ENCODE data around the gene CTDSPL2.
"Not testable (repeated sequence)": the region's sequence is repeated elsewhere in the genome, so short reads cannot be mapped to it uniquely, and the experiment has no call there.

The CTDSPL2 gene

DNA sequence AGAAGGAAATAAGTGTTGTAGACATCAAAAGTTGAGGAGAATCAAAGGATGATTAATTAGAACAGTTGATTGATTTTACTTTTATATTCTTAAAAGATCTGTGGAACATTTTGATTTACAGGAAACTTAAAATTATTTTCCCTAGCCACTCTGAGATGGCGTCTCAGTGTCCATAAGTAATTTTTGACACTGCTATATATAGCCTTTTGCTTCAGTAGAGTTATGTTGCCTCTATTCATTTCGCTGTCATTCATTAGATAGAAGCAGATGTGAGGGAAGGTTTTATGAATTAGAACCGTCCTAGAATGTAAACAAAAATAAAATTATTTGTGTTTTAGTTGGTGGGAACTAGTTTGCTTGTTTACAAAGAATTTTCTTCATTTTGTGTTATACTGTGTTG is 58.5 kb downstream of the CTDSPL2 start:
- DNase-seq (ENCODE audit: low spot score) = no peak

DNA sequence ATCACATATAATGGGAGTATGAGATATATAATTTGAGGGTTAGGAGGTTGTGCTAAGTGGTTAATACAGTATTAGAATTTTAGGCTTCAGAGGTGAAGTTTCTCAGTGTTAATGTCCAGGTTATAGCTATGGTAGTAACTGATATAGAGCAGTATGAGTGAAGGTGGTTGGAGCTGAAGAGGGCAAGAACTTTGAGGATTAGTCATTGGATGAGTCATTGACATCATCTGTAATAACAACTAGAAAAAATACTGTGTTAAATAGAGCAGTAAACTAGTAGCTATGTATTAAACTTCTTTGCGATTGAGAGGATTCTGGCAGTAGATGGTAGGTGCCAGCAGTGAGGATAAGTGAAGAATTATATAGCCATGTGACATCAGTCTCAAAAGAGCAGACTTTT is 62.0 kb downstream of the CTDSPL2 start:
- no peak for DNase-seq (ENCODE audit: low spot score)

DNA sequence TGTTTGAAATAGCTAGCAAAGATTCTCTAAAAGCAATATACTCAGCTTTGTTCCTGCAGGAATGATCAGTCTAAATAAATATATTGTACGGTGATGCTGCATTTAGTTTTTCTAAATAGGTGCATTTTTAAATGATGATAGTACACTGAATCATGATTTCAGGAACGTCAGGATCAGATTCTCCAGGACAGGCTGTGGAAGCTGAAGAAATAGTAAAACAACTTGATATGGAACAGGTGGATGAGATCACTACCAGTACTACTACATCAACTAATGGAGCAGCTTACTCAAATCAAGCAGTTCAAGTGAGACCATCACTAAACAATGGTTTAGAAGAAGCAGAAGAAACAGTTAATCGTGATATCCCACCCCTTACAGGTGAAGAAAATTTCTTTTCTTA is 63.2 kb downstream of the CTDSPL2 start:
- no peak for DNase-seq (ENCODE audit: low spot score)

DNA sequence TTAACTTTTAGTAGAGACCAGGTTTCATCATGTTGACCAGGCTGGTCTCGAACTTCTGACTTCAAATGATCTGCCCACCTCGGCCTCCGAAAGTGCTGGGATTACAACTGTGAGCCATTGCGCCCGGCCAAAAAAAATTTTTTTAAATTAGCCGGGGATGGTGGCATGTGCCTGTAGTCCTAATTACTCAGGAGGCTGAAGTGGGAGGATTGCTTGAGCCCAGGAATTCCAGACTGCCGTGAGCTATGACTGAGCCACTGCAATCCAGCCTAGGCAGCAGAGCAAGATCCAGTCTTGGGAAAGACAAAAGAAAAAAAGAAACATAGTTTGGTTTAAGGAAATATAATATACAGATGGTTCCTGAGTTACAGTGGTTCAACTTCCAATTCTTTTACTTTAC is 64.6 kb downstream of the CTDSPL2 start:
- no peak for DNase-seq (ENCODE audit: low spot score)

DNA sequence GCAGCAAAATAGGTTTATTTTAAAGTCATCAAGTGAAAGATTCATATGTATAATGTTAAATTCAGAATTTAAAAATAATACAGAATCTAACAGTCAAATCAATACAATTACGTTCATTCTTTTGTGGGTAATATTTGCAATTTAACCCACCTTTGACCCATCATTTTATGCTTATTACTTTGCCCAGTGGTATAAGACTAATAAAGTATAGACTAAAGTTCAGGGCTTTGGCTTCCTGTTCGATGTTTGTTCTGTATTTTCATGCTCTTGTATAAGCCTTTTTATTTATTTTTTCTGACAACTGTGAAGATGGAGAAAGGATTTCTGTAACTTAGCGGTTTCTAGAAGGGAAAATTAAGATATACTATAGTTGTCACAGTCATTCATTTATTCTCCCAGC is 65.2 kb downstream of the CTDSPL2 start:
- DNase-seq (ENCODE audit: low spot score) = no peak

DNA sequence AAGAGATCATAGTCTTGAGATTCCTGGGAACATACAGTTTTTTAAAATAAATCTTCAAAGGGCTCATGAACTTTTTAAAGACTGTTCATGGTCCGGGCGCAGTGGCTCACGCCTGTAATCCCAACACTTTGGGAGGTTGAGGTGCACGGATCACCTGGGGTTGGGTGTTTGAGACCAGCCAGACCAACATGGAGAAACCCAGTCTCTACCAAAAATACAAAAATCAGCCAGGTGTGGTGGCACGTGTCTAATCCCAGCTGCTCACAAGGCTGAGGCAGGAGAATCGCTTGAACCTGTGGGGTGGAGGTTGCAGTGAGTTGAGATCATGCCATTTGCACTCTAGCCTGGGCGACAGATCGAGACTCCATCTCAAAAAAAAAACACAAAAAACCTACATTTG is 68.1 kb downstream of the CTDSPL2 start:
- no peak for DNase-seq (ENCODE audit: low spot score)

DNA sequence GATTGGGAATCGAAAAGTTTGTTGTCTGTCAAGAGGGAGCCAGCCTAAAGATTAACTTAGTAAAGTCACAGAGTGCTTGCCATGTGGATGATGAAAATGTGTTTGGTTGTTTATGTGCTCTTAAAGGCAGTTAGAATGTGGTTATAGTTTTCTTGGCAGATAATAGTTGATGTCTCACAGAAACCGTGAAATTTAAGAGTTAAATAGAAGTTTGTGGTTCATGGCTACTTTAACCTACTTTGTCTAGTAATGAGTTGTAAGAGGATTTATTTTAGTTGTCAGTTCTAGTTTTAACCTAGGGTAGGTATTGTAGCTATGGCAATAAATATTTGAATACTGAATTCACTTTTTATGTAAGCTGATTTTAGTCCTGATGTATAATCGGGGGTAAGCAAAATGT is 73.1 kb downstream of the CTDSPL2 start:
- DNase-seq (ENCODE audit: low spot score) = no peak

DNA sequence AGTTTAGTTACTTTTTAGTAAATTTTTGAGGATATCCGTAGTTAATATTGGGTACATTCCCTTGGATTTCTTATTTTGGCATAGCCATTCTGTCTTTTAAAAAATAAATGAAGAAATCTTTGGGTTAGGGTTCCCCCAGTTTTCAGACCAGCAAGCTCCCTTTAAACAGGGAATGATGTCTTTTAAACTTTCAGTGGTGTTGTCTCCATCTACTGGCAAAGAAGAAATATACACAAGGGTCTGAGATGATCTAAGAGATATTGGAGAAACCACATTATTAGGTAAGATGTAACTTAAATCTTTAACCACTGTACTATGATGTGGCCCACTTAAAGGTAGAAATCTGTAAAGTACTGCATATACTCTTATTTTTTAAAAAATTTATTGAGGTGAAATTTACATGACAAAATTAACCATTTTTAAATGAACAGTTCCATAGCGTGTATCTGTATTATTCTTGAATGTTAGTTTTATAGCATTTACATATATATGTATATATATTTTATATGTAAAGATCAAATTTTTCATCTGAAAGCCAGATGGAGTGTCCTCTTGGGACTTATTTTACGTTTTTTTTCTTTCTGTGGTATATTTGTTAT is 74.4 kb downstream of the CTDSPL2 start:
- peak; percentile 64 for DNase-seq (ENCODE audit: low spot score)

DNA sequence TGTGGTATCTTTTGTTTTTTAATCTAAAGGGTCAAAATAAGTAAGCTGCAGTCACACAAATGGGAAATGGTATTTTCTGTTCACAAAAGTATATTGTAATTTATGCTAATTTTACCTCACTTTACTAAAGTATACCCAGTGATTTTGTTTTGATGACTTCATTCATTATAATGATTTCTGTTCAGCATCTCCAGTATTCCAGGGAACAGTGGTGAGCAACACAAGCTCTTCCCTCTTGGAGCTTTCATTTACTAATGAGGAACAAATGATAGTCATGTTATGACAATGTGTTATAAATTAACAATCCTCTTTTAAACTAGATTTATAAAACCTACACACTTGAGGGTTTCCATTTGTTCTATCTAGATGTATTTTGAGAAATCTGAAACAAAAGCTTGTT is 89.0 kb downstream of the CTDSPL2 start:
- no peak for DNase-seq (ENCODE audit: low spot score)

DNA sequence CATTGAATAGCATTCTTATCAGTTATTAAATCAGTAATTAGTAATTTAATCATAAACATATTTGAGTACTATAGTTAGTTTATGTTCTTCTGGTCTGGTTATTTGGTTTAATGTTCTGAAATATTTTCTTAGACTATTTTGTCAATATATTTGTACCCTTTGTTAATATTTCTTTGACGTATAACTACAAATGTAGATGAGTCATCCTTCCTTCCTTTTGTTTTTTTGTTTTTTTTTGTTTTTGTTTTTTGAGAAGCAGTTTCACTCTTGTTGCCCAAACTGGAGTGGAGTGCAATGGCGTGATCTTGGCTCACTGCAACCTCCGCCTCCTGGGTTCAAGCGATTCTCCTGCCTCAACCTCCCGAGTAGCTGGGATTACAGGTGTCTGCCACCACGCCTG is 92.1 kb downstream of the CTDSPL2 start:
- DNase-seq (ENCODE audit: low spot score) = no peak

DNA sequence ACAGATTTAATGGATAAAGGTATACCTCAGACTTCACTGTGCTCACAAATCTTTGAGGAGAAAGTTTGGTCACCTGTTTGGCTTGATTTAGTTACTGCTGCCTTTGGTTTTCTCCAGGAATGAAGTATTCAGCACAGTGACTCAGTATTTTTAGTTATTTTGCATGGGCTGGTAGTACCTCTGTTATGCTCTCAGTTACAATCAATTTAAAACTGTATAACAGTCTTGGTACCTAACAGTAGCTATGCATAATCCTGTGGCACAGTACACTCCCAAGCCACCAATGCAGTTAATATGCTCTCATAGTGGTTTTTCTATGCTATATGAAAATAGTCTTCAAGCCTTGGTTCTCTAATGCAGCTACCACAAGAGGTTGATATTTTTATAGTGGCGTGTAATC is 97.6 kb downstream of the CTDSPL2 start:
- no peak for DNase-seq (ENCODE audit: low spot score)

DNA sequence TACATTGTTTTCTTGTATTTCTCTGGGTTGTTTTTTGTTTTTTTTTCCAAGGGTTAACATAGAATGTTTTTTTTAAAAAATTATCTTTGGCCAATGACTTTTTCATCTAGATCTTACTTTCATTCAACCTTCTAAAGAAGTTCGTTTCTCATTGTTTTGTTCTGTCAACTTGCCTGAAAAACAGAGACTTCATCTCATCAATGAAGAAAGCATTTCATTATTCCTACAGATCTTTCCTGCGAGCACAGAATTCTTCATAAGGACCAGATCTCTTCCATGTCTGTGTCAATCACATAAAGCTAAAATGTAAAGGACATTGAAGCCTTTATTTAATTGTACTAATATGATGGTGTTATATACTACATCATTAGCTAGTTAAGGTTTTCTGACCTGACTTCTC is 99.8 kb downstream of the CTDSPL2 start:
- DNase-seq (ENCODE audit: low spot score) = no peak

DNA sequence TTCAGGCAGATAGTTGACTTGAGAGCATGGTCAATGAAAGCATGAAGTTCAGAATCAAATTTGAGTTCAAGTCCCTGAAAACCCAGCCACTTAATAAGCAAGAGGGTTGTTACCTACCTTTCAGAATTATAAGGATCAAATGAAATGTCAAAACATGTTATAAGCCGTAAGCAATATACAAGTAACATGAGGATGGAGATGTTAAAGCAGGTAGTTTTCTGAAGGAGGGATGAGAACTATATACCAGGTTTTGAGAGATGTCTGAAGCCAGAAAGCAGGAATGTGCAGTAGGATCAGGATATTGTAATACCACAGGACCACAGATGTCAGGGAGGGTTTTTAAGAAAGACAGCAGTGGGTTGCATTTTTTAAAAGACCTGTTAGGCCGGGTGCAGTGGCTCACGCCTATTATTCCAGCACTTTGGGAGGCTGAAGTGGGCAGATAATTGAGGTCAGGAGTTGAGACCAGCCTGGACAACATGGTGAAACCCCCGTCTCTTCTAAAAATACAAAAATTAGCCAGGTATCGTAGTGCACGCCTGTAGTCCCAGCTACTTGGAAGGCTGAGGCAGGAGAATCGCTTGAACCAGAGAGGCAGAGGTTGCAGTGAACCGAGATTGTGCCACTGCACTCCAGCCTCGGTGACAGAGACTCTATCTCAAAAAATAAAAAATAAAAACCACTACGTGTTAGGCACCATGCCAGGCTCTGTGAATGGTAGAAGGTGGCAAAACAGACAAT is 102.6 kb downstream of the CTDSPL2 start:
- no peak for DNase-seq (ENCODE audit: low spot score)

DNA sequence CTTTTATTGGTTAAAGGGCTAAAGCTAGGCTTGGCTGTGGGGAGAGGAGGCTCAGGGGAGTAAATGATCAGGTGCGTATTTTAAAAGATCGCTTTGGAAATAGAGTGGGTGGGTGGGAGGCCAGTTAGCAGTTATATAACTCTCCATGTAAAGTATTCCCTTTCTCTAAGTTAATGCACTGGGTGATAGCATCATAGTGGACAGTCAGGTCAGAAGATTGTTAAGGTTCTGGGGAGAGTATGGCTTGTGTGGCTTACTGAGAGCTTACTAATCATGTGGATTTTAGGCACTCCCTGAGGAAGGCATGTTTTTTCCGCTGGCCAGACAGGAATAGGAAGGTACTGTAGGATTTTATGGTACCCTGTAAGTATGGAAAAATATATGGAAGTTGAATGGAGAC is 103.2 kb downstream of the CTDSPL2 start:
- DNase-seq (ENCODE audit: low spot score) = no peak

DNA sequence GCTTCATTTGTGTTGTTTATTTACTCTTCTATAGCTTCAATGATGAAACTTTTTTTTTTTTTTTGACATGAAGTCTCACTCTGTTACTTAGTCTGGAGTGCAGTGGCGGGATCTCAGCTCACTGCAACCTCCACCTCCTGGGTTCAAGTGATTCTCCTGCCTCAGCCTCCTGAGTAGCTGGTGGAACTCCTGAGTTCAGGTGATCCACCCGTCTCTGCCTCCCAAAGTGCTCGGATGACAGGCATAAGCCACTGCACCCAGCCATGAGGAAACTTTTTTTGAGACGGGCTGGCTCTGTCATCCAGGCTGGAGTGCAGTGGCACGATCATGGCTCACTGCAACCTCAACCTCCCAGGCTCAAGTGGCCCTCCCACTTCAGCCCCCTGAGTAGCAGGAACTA is 104.8 kb downstream of the CTDSPL2 start:
- not testable (repeated sequence) for DNase-seq (ENCODE audit: low spot score)

DNA sequence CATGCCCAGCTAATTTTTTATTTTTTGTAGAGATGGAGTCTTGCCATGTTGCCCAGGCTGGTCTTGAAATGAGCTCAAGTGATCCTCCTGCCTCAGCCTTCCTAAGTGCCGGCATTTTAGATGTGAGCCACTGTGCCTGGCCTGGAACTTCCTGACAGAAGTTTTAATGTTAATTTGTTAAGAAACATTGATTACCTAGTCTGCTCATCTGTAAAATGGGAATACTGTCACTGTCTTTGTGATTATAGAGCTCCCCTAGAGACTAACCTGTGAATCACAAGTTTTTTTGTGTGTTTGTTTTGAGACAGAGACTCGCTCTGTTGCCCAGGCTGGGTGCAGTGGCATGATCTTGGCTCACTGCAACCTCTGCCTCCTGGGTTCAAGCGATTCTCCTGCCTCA is 105.3 kb downstream of the CTDSPL2 start:
- no peak for DNase-seq (ENCODE audit: low spot score)

DNA sequence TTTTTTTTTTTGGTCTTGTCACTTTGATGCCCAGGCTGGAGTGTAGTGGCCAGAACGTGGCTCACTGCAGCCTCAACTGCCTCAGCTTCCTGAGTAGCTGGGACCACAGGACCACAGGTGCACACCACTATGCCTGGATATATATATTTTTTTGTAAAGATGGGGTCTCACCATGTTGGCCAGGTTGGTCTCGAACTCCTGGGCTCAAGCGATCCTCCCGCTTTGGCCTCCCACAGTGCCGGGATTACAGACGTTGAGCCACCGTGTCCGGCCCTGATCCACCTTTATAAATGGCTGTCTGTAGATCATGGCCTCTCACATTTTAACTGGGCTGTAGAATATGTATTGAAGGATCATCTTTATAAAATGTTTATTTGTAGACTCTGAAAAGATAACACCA is 107.7 kb downstream of the CTDSPL2 start:
- no peak for DNase-seq (ENCODE audit: low spot score)

DNA sequence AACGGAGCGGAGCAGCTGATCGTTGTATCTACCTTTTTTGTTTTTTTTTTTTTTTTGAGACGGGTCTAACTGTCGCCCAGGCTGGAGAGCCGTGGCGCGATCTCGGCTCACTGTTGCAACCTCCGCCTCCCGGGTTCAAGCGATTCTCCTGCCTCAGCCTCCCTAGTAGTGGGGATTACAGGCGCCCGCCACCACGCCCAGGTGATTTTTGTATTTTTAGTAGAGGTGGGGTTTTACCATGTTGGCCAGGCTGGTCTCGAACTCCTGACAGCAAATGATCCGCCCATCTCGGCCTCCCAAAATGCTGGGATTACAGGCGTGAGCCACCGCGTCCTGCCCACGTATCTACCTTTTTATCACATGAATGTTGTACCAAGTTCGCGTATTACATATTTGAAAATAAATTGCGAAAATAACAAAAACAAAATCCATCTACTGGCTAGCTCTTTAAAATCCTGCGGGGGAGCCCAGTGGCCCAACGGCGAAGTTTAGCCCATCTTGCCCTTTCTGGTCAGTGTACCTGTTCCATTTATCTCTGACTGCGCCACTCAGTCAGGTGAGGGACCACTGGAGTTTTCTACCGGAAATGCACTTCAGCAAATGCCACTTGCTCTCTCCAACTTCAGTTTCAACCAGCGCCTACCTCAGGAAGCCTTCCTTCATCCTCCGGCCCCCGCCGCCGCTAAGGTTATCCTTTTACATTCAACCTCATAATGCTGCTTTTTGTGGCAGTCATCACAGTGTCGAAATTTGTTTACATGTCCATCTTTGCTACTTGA is 108.3 kb downstream of the CTDSPL2 start:
- peak; percentile 50 for DNase-seq (ENCODE audit: low spot score)

DNA sequence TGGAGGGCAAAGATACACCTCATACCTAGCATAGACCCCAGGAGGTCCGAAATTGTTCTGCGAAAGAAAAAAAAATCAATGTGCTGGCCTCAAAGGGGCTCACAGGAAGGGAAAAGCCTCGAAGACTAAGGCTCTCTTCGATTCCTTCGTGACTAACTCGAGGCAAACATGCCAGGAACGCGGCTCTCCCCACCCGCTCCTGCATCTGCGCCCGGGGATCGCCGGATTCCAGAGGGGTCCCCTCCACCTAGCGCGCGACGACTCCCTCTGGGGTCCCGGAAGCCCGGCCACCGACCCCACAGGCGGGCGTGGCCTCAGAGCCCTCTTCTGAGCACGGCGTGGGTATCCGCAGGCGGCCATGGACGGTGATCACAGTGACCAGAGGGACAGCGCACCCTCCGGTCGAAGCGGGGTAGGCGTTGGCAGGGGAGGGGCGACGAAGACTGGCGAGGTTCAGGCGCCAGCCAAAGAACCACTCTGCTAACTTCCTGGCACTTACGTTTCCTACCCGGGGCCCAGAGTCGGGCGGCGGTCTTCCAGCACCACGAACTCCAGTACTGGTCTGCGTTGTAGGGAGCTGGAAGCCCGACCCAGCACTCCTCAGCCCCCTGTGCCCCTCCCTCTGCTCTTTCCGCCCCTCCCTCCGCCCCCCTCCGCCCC is 109.0 kb downstream of the CTDSPL2 start:
- peak; percentile 85 for DNase-seq (ENCODE audit: low spot score)

DNA sequence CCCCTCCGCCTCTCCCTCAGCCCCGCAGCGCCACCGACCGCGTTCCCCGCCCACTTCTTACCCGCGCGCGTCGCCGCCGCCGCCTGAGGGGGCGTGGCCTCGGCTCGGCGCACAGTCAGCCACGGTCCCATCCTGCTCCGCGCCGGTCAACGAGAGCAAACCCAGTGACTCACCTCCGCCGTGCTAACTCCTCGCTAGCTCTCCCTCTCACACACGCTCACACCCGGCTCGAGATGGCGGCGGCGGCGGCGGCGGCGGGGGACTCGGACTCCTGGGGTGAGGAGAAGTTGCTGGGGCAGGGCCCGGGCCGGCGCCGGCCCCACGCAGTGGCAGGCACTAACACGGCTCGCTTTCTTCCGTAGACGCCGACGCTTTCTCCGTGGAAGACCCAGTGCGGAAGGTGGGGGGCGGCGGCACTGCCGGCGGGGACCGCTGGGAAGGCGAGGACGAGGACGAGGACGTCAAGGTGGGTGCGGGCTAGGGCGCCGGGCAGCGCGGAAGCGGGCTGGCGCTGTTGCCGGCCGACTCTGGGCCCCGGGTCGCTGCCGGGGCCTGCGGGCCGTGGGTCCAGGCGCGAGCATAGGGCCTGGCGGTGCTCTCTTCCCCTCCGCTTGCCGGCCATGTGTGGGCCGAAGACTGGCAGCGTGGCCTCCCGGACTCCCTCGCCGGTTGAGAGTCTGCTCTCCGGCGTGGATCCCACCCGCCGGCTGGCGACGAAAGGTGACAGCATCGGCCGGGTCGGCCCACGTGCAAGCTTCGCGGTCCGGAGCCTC is 109.7 kb downstream of the CTDSPL2 start, which contains the start of gene EIF3J:
Gene EIF3J (plus strand): TSS at position 186 of the 773 bp plus-strand sequence. CDS start 48 bp downstream, at position 234.
- peak; percentile 94 for DNase-seq (ENCODE audit: low spot score)

DNA sequence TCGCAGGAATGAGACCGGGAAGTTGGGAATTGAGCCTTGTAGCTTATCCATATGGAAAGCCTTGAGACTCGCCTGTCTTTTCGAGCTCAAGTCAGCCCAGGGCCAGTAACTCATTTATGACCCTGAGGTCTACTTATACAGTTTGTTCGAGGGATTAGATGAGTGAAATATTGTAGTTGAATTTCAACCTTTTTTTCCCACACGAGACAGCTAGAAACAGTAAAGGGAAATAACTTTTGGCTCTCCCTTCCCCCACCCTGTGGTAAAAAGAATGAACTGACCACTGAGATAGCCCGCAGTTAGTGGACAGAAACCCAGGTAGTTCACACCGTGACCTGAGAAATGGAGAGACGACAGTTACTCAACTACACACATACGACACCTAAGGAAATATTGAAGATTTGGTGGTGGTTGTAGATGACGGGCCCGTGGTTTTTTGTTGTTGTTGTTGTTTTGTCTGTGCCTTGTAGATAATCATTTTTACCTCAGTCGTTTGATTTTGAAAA is 110.4 kb downstream of the CTDSPL2 start:
- DNase-seq (ENCODE audit: low spot score) = no peak
